ENCODE measurements around the gene COX4I1. TPM values are rescaled to one million over a fixed set of nuclear protein-coding genes. Genes with fewer than 3 reads are reported as not detected.

Gene COX4I1
- total RNA-seq, 1 experiment from 2014 or later: 839 TPM

DNA sequence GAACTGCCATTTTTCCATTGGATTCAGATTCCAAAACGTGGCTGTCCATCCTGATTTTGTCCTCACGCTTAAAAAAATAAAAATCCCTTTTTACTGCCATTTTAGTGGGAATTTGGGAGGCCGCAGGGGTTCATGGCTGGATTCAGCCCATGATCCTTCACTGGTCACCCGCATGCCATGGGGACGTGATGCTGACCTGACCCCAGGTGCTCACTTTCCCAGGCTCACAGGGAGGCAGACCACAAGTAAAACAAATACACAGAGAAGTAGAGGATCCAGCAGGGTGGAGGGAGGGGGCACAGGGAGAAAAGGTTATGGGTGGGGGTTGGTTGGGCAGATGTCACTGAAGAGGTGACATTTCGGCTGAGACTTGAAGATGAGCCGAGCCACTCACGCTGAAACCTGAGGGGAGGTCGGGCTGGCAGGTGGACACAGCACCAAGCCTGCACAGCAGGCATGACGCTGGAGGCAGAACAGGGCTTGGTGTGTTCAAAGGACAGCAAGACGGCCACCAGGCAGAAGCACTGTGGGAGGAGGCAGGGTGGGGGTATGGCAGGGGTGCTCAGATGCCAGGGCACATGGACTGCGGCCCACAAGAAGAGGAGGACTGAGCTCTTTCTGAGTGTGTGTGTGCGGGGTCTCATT is 10.7 kb downstream of the COX4I1 start:
- H3K9ac ChIP-seq (ENCODE audit: low read length): no peak overlapping the region
- no peaks in the 10 kb centered on the region for H3K9me3 ChIP-seq (ENCODE audit: control insufficient read depth in 1 of 2, insufficient read depth in 1 of 2, low read depth in 1 of 2, low read length in 2 of 2)
- ChIA-PET RAD21 (ENCODE audit: low non-redundant PET in 1 of 2, low total read pairs in 2 of 2, uncharacterized antibody in 2 of 2, unreplicated experiment in 2 of 2) (no interaction called here), CTCF (interaction anchor here (1.6 to 2.1 kb wide), 2 partner anchors 9 to 11 kb away, joined by 5 to 7 read pairs; no protein-coding TSS in a partner anchor), POLR2A (no interaction called here)
- H2AFZ ChIP-seq (ENCODE audit: low read depth, low read length, poor library complexity, severe bottlenecking): no peak overlapping the region
- peaks cover 10% of the 10 kb centered on the region; the same call in 1 of the 2 replicates for H3K27me3 ChIP-seq (ENCODE audit: insufficient read depth, low read length)
- H3K79me2 ChIP-seq (ENCODE audit: insufficient read depth, low read length): no peaks in the 10 kb centered on the region
- no peak for TF ChIP-seq EZH2 (IDR thresholded peaks at IDR 0.05)
- TF ChIP-seq SIN3A (IDR thresholded peaks at IDR 0.05; ENCODE audit: low read depth): no peak
- no peak for TF ChIP-seq TCF7L2 (IDR thresholded peaks at IDR 0.05; ENCODE audit: borderline replicate concordance, extremely low read depth, insufficient read depth, insufficient read length)
- no peak for TF ChIP-seq ZFX (IDR thresholded peaks at IDR 0.05)
- no peak for TF ChIP-seq FOSL1 (IDR thresholded peaks at IDR 0.05; ENCODE audit: low read depth)
- no peak for TF ChIP-seq RAD21 (IDR thresholded peaks at IDR 0.05; ENCODE audit: low read depth)
- no peak for TF ChIP-seq POLR2AphosphoS5 (IDR thresholded peaks at IDR 0.05; ENCODE audit: low read depth, low read length)
- TF ChIP-seq, protein P1, sequence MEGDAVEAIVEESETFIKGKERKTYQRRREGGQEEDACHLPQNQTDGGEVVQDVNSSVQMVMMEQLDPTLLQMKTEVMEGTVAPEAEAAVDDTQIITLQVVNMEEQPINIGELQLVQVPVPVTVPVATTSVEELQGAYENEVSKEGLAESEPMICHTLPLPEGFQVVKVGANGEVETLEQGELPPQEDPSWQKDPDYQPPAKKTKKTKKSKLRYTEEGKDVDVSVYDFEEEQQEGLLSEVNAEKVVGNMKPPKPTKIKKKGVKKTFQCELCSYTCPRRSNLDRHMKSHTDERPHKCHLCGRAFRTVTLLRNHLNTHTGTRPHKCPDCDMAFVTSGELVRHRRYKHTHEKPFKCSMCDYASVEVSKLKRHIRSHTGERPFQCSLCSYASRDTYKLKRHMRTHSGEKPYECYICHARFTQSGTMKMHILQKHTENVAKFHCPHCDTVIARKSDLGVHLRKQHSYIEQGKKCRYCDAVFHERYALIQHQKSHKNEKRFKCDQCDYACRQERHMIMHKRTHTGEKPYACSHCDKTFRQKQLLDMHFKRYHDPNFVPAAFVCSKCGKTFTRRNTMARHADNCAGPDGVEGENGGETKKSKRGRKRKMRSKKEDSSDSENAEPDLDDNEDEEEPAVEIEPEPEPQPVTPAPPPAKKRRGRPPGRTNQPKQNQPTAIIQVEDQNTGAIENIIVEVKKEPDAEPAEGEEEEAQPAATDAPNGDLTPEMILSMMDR (IDR thresholded peaks at IDR 0.05 in 2 of 3, conservative IDR thresholded peaks at IDR 0.05 in 1 of 3; ENCODE audit: borderline replicate concordance in 1 of 3, insufficient read depth in 1 of 3, low read depth in 2 of 3, low read length in 2 of 3): no peak
- no peak for TF ChIP-seq ZNF274 (IDR thresholded peaks at IDR 0.05; ENCODE audit: low read depth, low read length)
- H3K27ac ChIP-seq (ENCODE audit: low read depth, low read length): no peak overlapping the region
- no peaks in the 10 kb centered on the region for H4K20me1 ChIP-seq (ENCODE audit: insufficient read depth)
- intact Hi-C loops (cut with micrococcal nuclease): no loop called here
- no peaks in the 10 kb centered on the region for H3K9me2 ChIP-seq (ENCODE audit: insufficient read depth)
- H3K4me2 ChIP-seq (ENCODE audit: low read length): no peak overlapping the region
- ATAC-seq (no peak), DNase-seq (ENCODE audit: low read depth, low spot score) (no peak)
- H3K4me1 ChIP-seq (ENCODE audit: control insufficient read depth in 1 of 2, insufficient read depth in 2 of 2, low read length in 2 of 2): no peaks in the 10 kb centered on the region
- no peak overlapping the region for H3K4me3 ChIP-seq (replicated peaks in 1 of 2; ENCODE audit: low read depth in 1 of 2, low read length in 2 of 2)
- no TSS peak for BruUV-seq (replicated peaks)
- H3K36me3 ChIP-seq (ENCODE audit: control insufficient read depth in 1 of 2, insufficient read depth in 2 of 2, low read length in 2 of 2): peaks cover 16 to 18% of the 10 kb centered on the region in 2 experiments; a peak in 3 of 4 replicates

All from HCT116 (cell line).